HFF-Myc (cell line): Measurements from ENCODE around the gene ADPRHL1.
A peak's percentile ranks its signal among the peaks of the same experiment; 100 is the strongest.

ENCODE experiments used
- DNase-seq: peaks from one replicate; pipeline ENCODE4 v3.0.0-alpha.2; 2011; ENCODE audit warnings: low read depth; ENCODE audit errors: extremely low read depth
- H3K4me3 ChIP-seq: replicated peaks from 2 replicates; pipeline ENCODE4 v1.5.1; 2011; ENCODE audit warnings: low read depth, mild to moderate bottlenecking, control low read depth, low read length
- CTCF ChIP-seq: IDR thresholded peaks from 2 replicates; pipeline ENCODE4 v1.5.1; 2012; ENCODE audit warnings: mild to moderate bottlenecking, low read depth, low read length, control low read depth; ENCODE audit errors: missing control alignments

The ADPRHL1 gene

GRCh38 chr13:113410472-113411201, 42.7 kb downstream of the ADPRHL1 start:
- no peak for TF ChIP-seq CTCF
- DNase-seq = peak; percentile 51
- H3K4me3 ChIP-seq = peak overlapping the region; percentile 32

- H3K4me3 ChIP-seq = no peak overlapping the region
- no peak for TF ChIP-seq CTCF
- no peak for DNase-seq
Observed at GRCh38 chr13:113408562-113408961, 44.7 kb downstream of the ADPRHL1 start.

- H3K4me3 ChIP-seq = no peak overlapping the region
- TF ChIP-seq CTCF = no peak
- no peak for DNase-seq
Observed at GRCh38 chr13:113407531-113408393, 45.5 kb downstream of the ADPRHL1 start.

GRCh38 chr13:113407103-113407530, 46.2 kb downstream of the ADPRHL1 start:
- no peak for TF ChIP-seq CTCF
- DNase-seq = no peak
- H3K4me3 ChIP-seq = no peak overlapping the region

- DNase-seq = no peak
- H3K4me3 ChIP-seq = no peak overlapping the region
- no peak for TF ChIP-seq CTCF
Observed at GRCh38 chr13:113406321-113407102, 46.8 kb downstream of the ADPRHL1 start.

- TF ChIP-seq CTCF = no peak
- H3K4me3 ChIP-seq = no peak overlapping the region
- no peak for DNase-seq
Observed at GRCh38 chr13:113405481-113406300, 47.6 kb downstream of the ADPRHL1 start.
